Stimulated activated CD4-positive, alpha-beta T cell treated with anti-CD3 and anti-CD28 coated beads, Interleukin-4, amount 100 ng/mL, for 24 hours (primary cell): Measurements from ENCODE around the gene IL36A.

Source experiments
- DNase-seq: peaks from one replicate; pipeline ENCODE4 v3.0.0-alpha.2; 2020

The IL36A gene

GRCh38 chr2:113009622-113010021 is 4.4 kb downstream of the IL36A start:
- DNase-seq = no peak

GRCh38 chr2:113010088-113010487 is 4.8 kb downstream of the IL36A start:
- no peak for DNase-seq

GRCh38 chr2:113011108-113011507 is 5.8 kb downstream of the IL36A start:
- no peak for DNase-seq

GRCh38 chr2:113012436-113013335 is 7.4 kb downstream of the IL36A start:
- DNase-seq = no peak

DNA sequence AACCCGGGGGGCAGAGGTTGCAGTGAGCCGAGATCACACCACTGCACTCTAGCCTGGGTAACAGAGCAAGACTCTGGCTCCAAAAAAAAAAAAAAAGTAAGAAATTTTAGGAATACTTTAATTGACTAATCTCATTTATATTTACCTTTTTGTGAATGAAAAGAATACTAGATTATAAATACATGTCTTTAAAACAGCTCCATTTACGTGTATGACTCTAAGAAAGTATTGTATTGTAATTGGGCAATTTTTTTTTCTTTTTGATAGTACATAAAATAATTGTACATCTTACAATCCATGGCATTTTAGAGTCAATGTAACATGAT is 8.0 kb downstream of the IL36A start:
- DNase-seq = no peak

- no peak for DNase-seq
Observed at GRCh38 chr2:113014067-113014466, 8.8 kb downstream of the IL36A start.

- DNase-seq = no peak
Observed at GRCh38 chr2:113015042-113015441, 9.8 kb downstream of the IL36A start.

GRCh38 chr2:113015655-113016054 is 10.4 kb downstream of the IL36A start:
- DNase-seq = no peak

GRCh38 chr2:113018509-113018908 is 13.2 kb downstream of the IL36A start:
- no peak for DNase-seq

- no peak for DNase-seq
Observed at GRCh38 chr2:113021312-113021711, 16.1 kb downstream of the IL36A start.

DNA sequence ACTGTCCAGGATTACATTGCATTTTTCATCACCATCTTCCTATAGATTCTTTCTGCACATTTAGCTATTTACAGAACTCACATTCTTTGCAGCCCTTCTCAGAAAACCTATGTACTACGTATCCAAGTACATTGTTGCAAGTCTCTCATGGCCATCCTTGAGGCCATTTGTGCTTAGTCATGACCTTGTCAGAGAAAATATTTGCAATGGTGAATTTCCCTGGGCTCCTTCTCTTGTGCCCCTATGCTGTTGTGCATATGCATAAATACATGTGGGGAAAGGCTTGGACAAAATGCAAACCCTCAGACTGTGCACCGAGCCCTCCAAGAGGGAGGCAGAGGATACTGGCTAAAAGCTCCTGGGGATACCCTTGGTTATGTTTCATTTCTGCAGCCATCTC is 19.5 kb downstream of the IL36A start:
- DNase-seq = no peak

- no peak for DNase-seq
Observed at GRCh38 chr2:113025737-113026136, 20.5 kb downstream of the IL36A start.

GRCh38 chr2:113027691-113028090 is 22.4 kb downstream of the IL36A start:
- DNase-seq = no peak

GRCh38 chr2:113028112-113028511 is 22.9 kb downstream of the IL36A start:
- DNase-seq = no peak

DNA sequence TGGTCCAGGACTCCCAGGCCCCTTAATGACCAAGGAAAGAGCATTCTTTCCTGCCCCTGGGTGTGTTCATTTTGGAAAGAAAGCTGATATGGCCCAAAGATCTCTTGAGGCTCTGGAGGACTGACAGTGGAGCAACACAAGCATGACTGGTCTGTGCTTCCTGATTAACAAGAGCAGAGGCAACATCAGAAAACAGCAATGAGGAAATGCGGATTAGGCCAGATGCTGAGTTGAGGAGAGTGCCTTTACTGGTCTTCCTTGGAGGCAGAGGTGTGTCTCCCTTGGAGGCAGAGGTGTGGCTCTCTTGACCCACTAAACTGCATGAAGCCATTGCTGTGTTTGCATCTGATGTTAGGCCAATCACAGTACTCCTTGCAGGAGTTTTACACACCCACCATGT is 27.5 kb downstream of the IL36A start:
- no peak for DNase-seq

- DNase-seq = no peak
Observed at GRCh38 chr2:113034016-113034415, 28.8 kb downstream of the IL36A start.

GRCh38 chr2:113036763-113037162 is 31.5 kb downstream of the IL36A start:
- no peak for DNase-seq

- DNase-seq = no peak
Observed at GRCh38 chr2:113038291-113038690, 33.0 kb downstream of the IL36A start.

DNA sequence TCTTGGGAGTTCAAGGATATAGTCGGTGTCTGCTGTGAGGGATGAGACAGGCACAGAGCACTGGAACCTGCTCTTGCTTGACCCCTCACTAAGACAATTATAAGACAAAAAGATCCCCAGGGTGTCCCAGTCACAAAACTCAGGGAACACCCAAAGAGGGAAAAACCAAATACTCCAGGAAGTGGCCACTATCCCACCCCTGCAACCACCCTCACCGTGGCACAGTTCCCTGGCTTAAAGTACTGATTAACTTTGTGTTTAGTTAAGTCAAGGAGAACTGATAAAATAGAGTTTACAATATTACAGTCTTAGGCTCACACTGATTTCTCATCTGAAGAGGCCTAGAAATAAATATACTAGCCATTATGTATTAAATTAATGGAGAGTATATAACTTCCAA is 33.9 kb downstream of the IL36A start:
- no peak for DNase-seq

- DNase-seq = no peak
Observed at GRCh38 chr2:113039719-113040118, 34.5 kb downstream of the IL36A start.

- DNase-seq = no peak
Observed at GRCh38 chr2:113041871-113042270, 36.6 kb downstream of the IL36A start.

- no peak for DNase-seq
Observed at GRCh38 chr2:113046465-113046864, 41.2 kb downstream of the IL36A start.

DNA sequence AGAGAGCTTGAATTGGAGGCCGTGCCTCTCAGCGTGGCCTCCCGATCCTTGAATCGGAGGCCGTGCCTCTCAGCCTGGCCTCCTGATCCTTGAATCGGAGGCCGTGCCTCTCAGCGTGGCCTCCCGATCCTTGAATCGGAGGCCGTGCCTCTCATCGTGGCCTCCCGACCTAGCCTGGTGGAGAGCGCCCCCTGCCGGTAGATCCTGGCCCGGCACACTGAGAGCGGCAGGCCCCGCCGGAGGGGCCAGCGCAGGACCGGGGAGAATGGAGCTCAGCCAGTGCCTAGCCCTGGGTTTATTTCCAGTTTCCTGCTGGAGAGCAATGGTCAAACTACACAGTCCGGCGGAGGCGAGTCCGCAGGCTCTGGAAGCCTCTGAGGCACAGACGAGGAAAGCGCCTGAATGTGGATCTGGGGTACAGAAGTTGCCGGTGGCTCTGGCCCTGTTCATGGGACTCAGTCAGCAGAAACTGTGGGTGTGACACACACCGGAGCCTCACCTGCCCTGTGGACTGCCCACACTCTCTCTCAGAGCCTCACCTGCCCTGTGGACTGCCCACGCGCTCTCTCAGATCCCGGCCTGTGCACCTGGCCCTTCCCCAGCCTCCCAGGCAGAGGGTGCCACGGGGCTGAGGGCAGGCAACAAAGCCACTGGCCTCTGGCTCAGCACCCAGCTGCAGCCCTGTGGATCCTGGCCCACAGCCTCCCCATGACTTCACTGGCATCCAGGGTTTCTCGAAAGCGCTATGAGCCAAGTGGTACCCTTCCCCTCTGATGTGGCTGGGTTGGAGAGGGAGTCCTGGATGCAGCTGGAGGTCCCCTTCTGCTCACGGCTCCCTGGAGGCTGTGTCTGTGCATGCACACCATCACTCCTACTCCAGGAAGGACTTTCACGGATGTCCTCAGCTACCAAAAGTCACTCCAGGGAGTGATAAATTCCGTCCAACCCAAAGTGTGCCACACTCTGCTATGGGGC is 45.9 kb downstream of the IL36A start:
- DNase-seq = no peak

GRCh38 chr2:113052396-113052917 is 47.2 kb downstream of the IL36A start, which contains the start of gene IL36B:
Gene IL36B, minus strand, starts transcription at chr2:113052867.
- no peak for DNase-seq
